ENCODE results near the gene MACC1.
A peak's percentile ranks its signal among the peaks of the same experiment; 100 is the strongest.
"Not testable (repeated sequence)": the region's sequence is repeated elsewhere in the genome, so short reads cannot be mapped to it uniquely, and the experiment has no call there.

Gene MACC1

DNA sequence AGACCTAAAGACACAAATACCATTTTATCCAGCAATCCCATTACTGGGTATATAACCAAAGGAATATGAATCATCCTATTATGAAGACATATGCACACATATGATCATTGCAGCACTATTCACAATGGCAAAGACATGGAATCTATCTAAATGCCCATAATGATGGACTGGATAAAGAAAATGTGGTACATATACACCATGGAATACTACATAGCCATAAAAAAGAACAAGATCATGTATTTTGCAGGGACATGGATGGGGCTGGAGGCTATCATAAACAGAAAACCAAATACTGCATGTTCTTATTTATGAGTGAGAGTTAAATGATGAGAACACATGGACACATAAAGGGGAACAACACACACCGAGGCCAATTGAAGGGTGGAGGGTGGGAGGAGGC, 3.8 kb downstream of the MACC1 start:
- Histone ChIP-seq H4K12ac (ENCODE audit: low read depth, low read length) (no peak overlapping the region), H2BK12ac (ENCODE audit: low read length) (no peak overlapping the region), H3K36me3 (ENCODE audit: control insufficient read depth in 1 of 2, insufficient read depth in 2 of 2, low read length in 2 of 2) (peaks cover 0 to 3% of the 10 kb centered on the region in 2 experiments), H3K27ac (ENCODE audit: low read depth, low read length) (no peak overlapping the region), H3K4me2 (ENCODE audit: low read length) (no peak overlapping the region), H3K9me3 (ENCODE audit: insufficient read depth, low read depth, low read length) (peaks cover 2% of the 10 kb centered on the region), H2AK5ac (ENCODE audit: low read length) (no peak overlapping the region), H3K27me3 (ENCODE audit: insufficient read depth, low read length) (no peaks in the 10 kb centered on the region), H3K79me1 (ENCODE audit: low read length) (no peaks in the 10 kb centered on the region), H3K9ac (ENCODE audit: low read length) (no peak overlapping the region), H3K4ac (ENCODE audit: low read depth, low read length) (no peak overlapping the region), H4K8ac (ENCODE audit: low read depth, low read length) (no peak overlapping the region), H3K18ac (ENCODE audit: low read length) (no peak overlapping the region), H2BK120ac (ENCODE audit: insufficient read depth, low read length, poor library complexity) (no peak overlapping the region), H3K14ac (ENCODE audit: low read length) (no peak overlapping the region), H3K4me1 (ENCODE audit: control insufficient read depth in 1 of 2, insufficient read depth in 2 of 2, low read length in 2 of 2) (peaks cover 2% of the 10 kb centered on the region in 2 experiments), H3K4me3 (ENCODE audit: low read depth, low read length) (no peak overlapping the region), H2BK5ac (ENCODE audit: low read depth, low read length, poor library complexity) (no peak overlapping the region), H2AFZ (ENCODE audit: insufficient read depth, low read length, poor library complexity) (no peak overlapping the region), H3K79me2 (ENCODE audit: control insufficient read depth, insufficient read depth, low read length, poor library complexity) (no peaks in the 10 kb centered on the region), H3K23ac (ENCODE audit: low read length) (no peak overlapping the region), H4K91ac (ENCODE audit: low read depth, low read length) (no peak overlapping the region)
- DNase-seq: no peak
- WGBS (ENCODE audit: extremely low coverage, insufficient coverage, insufficient read length): no CpG with 5 or more reads among the region's 1 CpG

DNA sequence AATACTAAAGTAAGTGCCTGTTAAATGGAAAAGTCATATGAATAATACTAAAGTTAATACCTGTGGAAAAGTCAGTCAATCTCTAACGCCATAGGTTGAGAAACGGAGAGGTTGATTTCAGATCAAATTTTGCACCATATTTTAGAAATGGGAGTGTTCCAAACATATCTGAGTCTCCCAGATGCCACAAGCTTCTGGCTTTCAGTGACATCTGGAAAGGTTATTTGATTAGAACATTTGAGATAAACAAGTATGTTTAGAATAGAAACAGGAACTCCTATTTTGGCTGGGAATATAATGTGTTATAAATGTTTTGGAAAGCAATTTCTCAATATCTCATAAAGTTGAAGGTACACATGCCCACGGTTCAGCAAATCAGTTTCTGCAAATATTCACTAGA, 5.8 kb downstream of the MACC1 start:
- no peak overlapping the region for H3K23ac ChIP-seq (ENCODE audit: low read length)
- no peak overlapping the region for H2AFZ ChIP-seq (ENCODE audit: insufficient read depth, low read length, poor library complexity)
- H3K79me2 ChIP-seq (ENCODE audit: control insufficient read depth, insufficient read depth, low read length, poor library complexity): no peaks in the 10 kb centered on the region
- H3K79me1 ChIP-seq (ENCODE audit: low read length): no peaks in the 10 kb centered on the region
- no peak overlapping the region for H3K9ac ChIP-seq (ENCODE audit: low read length)
- DNase-seq: no peak
- H2AK5ac ChIP-seq (ENCODE audit: low read length): no peak overlapping the region
- H2BK120ac ChIP-seq (ENCODE audit: insufficient read depth, low read length, poor library complexity): no peak overlapping the region
- H4K91ac ChIP-seq (ENCODE audit: low read depth, low read length): no peak overlapping the region
- peaks cover 0 to 2% of the 10 kb centered on the region in 2 experiments for H3K4me1 ChIP-seq (ENCODE audit: control insufficient read depth in 1 of 2, insufficient read depth in 2 of 2, low read length in 2 of 2)
- no peak overlapping the region for H3K27ac ChIP-seq (ENCODE audit: low read depth, low read length)
- H4K8ac ChIP-seq (ENCODE audit: low read depth, low read length): no peak overlapping the region
- no CpG with 5 or more reads among the region's 3 CpGs for WGBS (ENCODE audit: extremely low coverage, insufficient coverage, insufficient read length)
- no peak overlapping the region for H3K4me3 ChIP-seq (ENCODE audit: low read depth, low read length)
- no peak overlapping the region for H3K4ac ChIP-seq (ENCODE audit: low read depth, low read length)
- no peak overlapping the region for H3K14ac ChIP-seq (ENCODE audit: low read length)
- no peaks in the 10 kb centered on the region for H3K27me3 ChIP-seq (ENCODE audit: insufficient read depth, low read length)
- no peak overlapping the region for H2BK12ac ChIP-seq (ENCODE audit: low read length)
- H4K12ac ChIP-seq (ENCODE audit: low read depth, low read length): no peak overlapping the region
- H3K4me2 ChIP-seq (ENCODE audit: low read length): no peak overlapping the region
- H3K9me3 ChIP-seq (ENCODE audit: insufficient read depth, low read depth, low read length): peaks cover 2% of the 10 kb centered on the region
- H3K18ac ChIP-seq (ENCODE audit: low read length): no peak overlapping the region
- no peak overlapping the region for H2BK5ac ChIP-seq (ENCODE audit: low read depth, low read length, poor library complexity)
- peaks cover 0 to 3% of the 10 kb centered on the region in 2 experiments for H3K36me3 ChIP-seq (ENCODE audit: control insufficient read depth in 1 of 2, insufficient read depth in 2 of 2, low read length in 2 of 2)

DNA sequence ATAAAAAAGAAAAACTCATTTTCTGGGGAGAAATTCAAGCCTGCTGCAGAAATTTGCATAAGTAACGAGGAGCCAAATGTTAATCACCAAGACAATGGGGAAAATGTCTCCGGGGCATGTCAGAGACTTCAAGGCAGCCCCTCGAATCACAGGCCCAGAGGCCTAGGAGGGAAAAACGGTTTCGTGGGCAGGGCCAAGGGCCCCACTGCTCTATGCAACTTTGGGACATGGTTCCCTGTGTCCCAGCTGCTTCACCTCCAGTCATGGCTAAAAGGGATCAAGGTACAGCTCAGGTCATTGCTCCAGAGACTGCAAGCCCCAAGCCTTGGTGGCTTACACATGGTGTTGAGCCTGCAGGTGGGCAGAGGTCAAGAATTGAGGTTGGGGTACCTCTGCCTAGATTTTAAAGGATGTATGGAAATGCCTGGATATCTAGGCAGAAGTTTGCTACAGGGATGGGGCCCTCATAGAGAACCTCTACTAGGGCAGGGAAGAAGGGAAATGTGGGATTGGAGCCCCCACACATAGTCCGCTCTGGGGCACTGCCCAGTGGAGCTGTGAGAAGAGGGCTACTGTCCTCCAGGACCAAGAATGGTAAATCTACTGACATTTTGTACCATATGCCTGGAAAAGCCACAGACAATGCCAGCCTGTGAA, 8.4 kb downstream of the MACC1 start:
- no peak overlapping the region for H2BK5ac ChIP-seq (ENCODE audit: low read depth, low read length, poor library complexity)
- H4K91ac ChIP-seq (ENCODE audit: low read depth, low read length): no peak overlapping the region
- no peak overlapping the region for H3K23ac ChIP-seq (ENCODE audit: low read length)
- H3K9me3 ChIP-seq (ENCODE audit: insufficient read depth, low read depth, low read length): peaks cover 2% of the 10 kb centered on the region
- H3K79me2 ChIP-seq (ENCODE audit: control insufficient read depth, insufficient read depth, low read length, poor library complexity): no peaks in the 10 kb centered on the region
- H3K4me3 ChIP-seq (ENCODE audit: low read depth, low read length): peak overlapping the region; percentile 11
- no peak overlapping the region for H3K18ac ChIP-seq (ENCODE audit: low read length)
- no peak overlapping the region for H2AFZ ChIP-seq (ENCODE audit: insufficient read depth, low read length, poor library complexity)
- DNase-seq: no peak
- peaks cover 0 to 3% of the 10 kb centered on the region in 2 experiments for H3K4me1 ChIP-seq (ENCODE audit: control insufficient read depth in 1 of 2, insufficient read depth in 2 of 2, low read length in 2 of 2)
- no peak overlapping the region for H3K14ac ChIP-seq (ENCODE audit: low read length)
- no peak overlapping the region for H3K4me2 ChIP-seq (ENCODE audit: low read length)
- peaks cover 2% of the 10 kb centered on the region for H3K79me1 ChIP-seq (ENCODE audit: low read length)
- no peak overlapping the region for H2AK5ac ChIP-seq (ENCODE audit: low read length)
- H3K9ac ChIP-seq (ENCODE audit: low read length): no peak overlapping the region
- no peaks in the 10 kb centered on the region for H3K27me3 ChIP-seq (ENCODE audit: insufficient read depth, low read length)
- peaks cover 0 to 3% of the 10 kb centered on the region in 2 experiments for H3K36me3 ChIP-seq (ENCODE audit: control insufficient read depth in 1 of 2, insufficient read depth in 2 of 2, low read length in 2 of 2)
- H2BK120ac ChIP-seq (ENCODE audit: insufficient read depth, low read length, poor library complexity): no peak overlapping the region
- no peak overlapping the region for H4K12ac ChIP-seq (ENCODE audit: low read depth, low read length)
- H3K4ac ChIP-seq (ENCODE audit: low read depth, low read length): no peak overlapping the region
- H3K27ac ChIP-seq (ENCODE audit: low read depth, low read length): no peak overlapping the region
- H4K8ac ChIP-seq (ENCODE audit: low read depth, low read length): no peak overlapping the region
- no CpG with 5 or more reads among the region's 6 CpGs for WGBS (ENCODE audit: extremely low coverage, insufficient coverage, insufficient read length)
- H2BK12ac ChIP-seq (ENCODE audit: low read length): no peak overlapping the region

DNA sequence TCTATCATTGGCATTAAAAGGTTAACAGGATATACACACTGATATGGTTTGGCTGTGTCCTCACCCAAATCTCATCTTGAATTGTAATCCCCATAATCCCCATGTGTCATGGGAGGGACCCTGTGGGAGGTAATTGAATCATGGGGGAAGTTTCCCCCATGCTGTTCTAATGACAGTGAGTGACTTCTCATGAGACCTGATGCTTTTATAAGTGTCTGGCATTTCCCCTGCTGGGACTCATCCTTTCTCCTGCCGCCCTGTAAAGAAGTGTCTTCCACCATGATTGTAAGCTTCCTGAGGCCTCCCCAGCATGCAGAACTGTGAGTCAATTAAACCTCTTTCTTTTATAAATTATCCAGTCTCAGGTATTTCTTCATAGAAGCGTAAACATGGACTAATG, 9.4 kb downstream of the MACC1 start:
- H3K9ac ChIP-seq (ENCODE audit: low read length); H2BK12ac ChIP-seq (ENCODE audit: low read length); H4K12ac ChIP-seq (ENCODE audit: low read depth, low read length); H2AK5ac ChIP-seq (ENCODE audit: low read length); H3K79me1 ChIP-seq (ENCODE audit: low read length); H2BK5ac ChIP-seq (ENCODE audit: low read depth, low read length, poor library complexity); H3K4me2 ChIP-seq (ENCODE audit: low read length); H3K18ac ChIP-seq (ENCODE audit: low read length); H2AFZ ChIP-seq (ENCODE audit: insufficient read depth, low read length, poor library complexity); H3K4me3 ChIP-seq (ENCODE audit: low read depth, low read length); DNase-seq; H3K27me3 ChIP-seq (ENCODE audit: insufficient read depth, low read length); H3K27ac ChIP-seq (ENCODE audit: low read depth, low read length); H3K23ac ChIP-seq (ENCODE audit: low read length); H4K8ac ChIP-seq (ENCODE audit: low read depth, low read length); H3K4me1 ChIP-seq (ENCODE audit: control insufficient read depth in 1 of 2, insufficient read depth in 2 of 2, low read length in 2 of 2); H3K36me3 ChIP-seq (ENCODE audit: control insufficient read depth in 1 of 2, insufficient read depth in 2 of 2, low read length in 2 of 2); H2BK120ac ChIP-seq (ENCODE audit: insufficient read depth, low read length, poor library complexity); H4K91ac ChIP-seq (ENCODE audit: low read depth, low read length); H3K14ac ChIP-seq (ENCODE audit: low read length); H3K9me3 ChIP-seq (ENCODE audit: insufficient read depth, low read depth, low read length); H3K79me2 ChIP-seq (ENCODE audit: control insufficient read depth, insufficient read depth, low read length, poor library complexity); H3K4ac ChIP-seq (ENCODE audit: low read depth, low read length): not testable (repeated sequence)
- WGBS (ENCODE audit: extremely low coverage, insufficient coverage, insufficient read length): no CpG with 5 or more reads among the region's 2 CpGs
